ENCODE data around the gene STC2.
A peak's percentile ranks its signal among the peaks of the same experiment; 100 is the strongest.

The STC2 gene

GRCh38 chr5:173329491-173330337 is 1.5 kb upstream of the STC2 start:
- ChIA-PET CTCF (interaction anchor here (0.9 to 9.8 kb wide), 10 partner anchors 11 to 615 kb away, joined by 3 to 210 read pairs (median 4); no protein-coding TSS in a partner anchor), POLR2A (interaction anchor here (0.9 kb wide), 1 partner anchor 132 kb away, joined by 3 read pairs; no protein-coding TSS in a partner anchor)
- DNase-seq (ENCODE audit: extremely low spot score), result peak; percentile 83
- TF ChIP-seq CTCF (IDR thresholded peaks at IDR 0.05; ENCODE audit: control extremely low read depth, extremely low read depth, low read depth, missing control alignments), result peak; percentile 44

DNA sequence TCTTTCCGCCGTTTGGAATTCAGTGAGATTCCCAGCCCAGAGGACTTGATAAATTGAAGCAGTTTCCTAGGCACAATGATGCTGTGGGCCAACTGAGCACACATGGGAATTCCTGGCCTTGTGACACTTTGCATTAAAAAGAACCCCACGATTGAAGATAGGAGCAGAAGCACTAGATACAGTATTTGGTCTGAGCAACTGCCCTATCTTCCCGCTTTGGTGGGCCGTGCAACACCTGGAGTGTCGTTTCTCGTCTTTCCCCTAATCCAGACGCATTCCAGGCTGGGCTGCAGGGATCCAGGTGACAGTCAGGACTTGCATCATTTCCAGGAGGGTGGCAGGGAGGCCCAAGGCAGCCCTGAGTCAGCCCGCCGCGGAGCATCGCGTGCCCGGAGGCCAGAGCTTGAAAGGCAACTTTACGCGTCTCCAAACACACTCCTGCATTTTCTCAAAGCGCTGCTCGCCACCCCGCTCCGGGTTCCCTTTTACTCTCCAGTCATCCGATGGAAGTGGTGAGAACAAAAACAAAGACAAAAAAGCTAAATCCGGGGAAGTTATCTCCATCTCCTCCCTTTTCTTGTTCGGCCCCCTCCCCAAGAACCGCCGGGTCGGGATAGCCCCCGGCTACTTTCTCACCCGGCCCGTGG is 753 bp upstream of the STC2 start:
- POLR2A ChIA-PET, result interaction anchor here (0.6 kb wide), 1 partner anchor 9 kb away, joined by 3 read pairs; no protein-coding TSS in a partner anchor
- CTCF ChIA-PET, result interaction anchor here (1.2 to 9.8 kb wide), 3 partner anchors 10 to 614 kb away, joined by 4 to 210 read pairs (median 80); no protein-coding TSS in a partner anchor
- no peak for TF ChIP-seq CTCF (IDR thresholded peaks at IDR 0.05; ENCODE audit: control extremely low read depth, extremely low read depth, low read depth, missing control alignments)
- DNase-seq (ENCODE audit: extremely low spot score), result no peak

DNA sequence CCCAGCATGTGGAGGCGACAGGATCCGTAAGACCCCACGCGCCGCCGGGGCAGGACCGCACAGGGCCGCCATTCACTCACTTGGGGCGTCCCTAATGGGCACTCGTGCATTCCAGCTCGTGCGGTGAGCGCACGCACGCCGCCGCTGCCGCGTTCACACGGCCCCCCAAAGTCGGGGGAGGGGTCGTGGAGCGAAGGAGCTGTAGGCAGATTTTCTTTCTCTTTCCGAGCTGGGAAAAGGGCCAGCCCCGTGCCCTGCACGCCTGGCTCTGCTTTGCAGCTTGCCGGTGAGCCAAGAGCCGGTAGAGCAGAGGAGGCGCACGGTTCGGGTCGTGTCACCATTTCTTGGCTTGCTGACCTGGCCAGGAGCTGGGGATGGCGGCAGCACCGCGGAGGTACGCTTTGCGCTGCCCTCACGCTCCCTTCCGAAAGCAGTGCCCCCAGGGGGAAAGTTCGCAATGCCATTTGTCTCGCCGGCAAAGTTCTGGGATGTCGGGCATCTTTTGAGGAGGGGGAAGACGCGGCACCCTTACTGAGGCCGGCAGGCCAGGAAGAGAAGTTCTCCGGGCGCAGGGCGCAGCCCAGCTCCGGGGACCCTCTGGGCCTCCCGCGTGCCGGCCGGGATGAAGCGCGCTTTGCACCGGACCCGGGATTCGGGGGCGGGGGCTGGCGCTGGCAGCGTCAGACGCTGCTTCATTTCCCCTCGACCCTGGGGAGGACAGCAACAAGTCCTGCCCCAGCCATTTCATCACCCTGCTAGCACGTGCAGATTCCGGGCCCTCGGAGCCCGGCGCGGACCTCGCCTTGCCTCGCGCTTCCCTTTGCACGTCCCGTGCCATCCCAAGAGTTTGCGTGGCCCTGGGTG is 898 bp downstream of the STC2 start:
- POLR2A ChIA-PET, result interaction anchor here (1.4 kb wide), 1 partner anchor 8 kb away, joined by 3 read pairs; no protein-coding TSS in a partner anchor
- TF ChIP-seq CTCF (IDR thresholded peaks at IDR 0.05; ENCODE audit: control extremely low read depth, extremely low read depth, low read depth, missing control alignments), result no peak
- DNase-seq (ENCODE audit: extremely low spot score), result peak; percentile 45
- CTCF ChIA-PET, result interaction anchor here (1.3 to 9.8 kb wide), 4 partner anchors 9 to 344 kb away, joined by 4 to 210 read pairs (median 42); partner anchors contain the start of gene ATP6V0E1

GRCh38 chr5:173326501-173326960 is 1.7 kb downstream of the STC2 start:
- ChIA-PET POLR2A (interaction anchor here (1.4 kb wide), 1 partner anchor 7 kb away, joined by 3 read pairs; no protein-coding TSS in a partner anchor), CTCF (interaction anchor here (1.3 to 9.8 kb wide), 2 partner anchors 31 to 246 kb away, joined by 4 to 210 read pairs; no protein-coding TSS in a partner anchor)
- TF ChIP-seq CTCF (IDR thresholded peaks at IDR 0.05; ENCODE audit: control extremely low read depth, extremely low read depth, low read depth, missing control alignments), result no peak
- DNase-seq (ENCODE audit: extremely low spot score), result no peak

DNA sequence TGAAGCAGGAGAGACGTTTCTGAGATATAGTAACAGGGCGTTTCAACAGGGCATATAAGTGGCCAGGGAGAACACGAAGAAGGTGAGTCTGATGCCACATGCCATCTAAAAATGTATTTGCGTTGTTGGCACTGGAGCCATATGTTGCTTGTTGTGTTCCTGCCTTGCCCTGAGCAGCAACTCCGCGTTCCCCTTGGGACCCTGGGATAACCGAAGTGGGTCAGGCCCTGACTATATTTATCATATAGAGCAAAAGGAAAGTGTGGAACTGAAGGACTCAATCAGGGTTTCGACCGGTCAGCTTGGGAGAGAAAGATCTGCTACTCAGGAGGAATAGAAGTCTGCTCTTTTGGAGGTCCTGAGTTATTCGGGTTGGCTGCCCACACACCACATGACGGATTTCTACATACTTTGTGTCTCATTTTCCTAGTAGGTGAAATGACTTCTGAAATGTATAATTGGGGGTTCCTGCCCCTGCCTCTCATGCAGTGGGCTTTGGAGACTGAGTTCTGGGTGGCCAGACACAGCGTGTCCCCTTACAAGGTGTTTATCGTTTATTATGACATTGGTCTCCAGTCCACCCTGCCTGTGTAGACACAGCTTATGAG is 3.0 kb downstream of the STC2 start:
- DNase-seq (ENCODE audit: extremely low spot score), result no peak
- CTCF ChIA-PET, result interaction anchor here (2.4 kb wide), 1 partner anchor 31 kb away, joined by 11 read pairs; no protein-coding TSS in a partner anchor
- TF ChIP-seq CTCF (IDR thresholded peaks at IDR 0.05; ENCODE audit: control extremely low read depth, extremely low read depth, low read depth, missing control alignments), result no peak
- POLR2A ChIA-PET, result no interaction called here

Data from GM10248 (cell line).